ENCODE results near the gene OXCT2.
"Not testable (repeated sequence)": the region's sequence is repeated elsewhere in the genome, so short reads cannot be mapped to it uniquely, and the experiment has no call there.

The OXCT2 gene

DNA sequence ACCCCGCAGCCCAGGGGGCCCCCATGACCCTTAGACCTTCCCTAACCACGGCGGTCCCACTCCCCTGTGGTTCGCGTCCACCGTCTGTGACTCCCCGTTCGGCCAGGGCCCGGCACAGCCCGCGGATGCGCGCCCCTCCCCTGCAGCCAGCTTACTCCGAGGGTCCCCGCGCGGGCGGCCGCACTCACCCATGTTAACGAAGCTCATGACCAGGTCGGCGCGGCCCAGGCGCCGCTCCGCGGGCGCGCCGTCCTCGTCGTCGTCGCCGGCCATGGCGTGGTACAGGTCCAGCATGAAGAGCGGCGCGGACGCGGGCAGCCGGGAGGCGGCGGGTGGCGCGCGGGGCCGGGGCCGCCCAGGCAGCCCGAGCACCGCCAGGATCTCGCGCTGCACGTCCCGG lies 16.8 kb upstream of the OXCT2 start:
- DNase-seq (ENCODE audit: low read depth in 2 of 3, low spot score in 1 of 3) = not testable (repeated sequence)

DNA sequence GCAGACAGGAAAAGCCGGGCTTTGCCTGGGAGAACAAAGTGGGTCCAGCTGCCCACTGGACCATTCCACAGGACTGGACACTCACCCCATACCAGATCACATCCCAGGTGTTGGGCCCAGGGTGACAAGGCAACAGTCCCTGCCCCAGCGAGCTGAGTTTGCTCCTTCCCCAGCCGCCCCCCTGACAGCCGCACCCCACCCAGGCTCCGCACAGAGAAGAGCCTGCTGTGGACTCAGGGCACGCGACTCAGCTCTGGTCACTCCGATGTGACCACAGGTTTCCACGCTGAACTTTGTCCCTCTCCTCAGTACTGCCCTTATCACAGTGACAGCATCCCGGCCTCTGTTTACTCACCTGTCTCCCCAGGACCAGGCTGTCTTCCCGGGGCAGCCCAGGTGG lies 16.3 kb upstream of the OXCT2 start:
- no peak for DNase-seq (ENCODE audit: low read depth in 2 of 3, low spot score in 1 of 3)

DNA sequence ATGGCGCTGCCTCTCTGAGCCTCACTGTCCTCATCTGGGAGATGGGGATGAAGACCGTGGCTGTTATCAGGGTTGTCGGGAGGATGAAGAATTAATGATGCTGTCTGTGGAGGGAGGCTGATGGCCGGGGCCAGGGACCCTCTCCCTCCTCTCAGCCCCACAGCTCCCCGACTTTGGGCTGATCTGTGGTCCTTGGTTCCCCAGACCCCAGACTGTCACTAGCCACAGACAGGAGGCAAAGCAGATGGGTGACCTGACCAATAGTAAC lies 15.9 kb upstream of the OXCT2 start:
- not testable (repeated sequence) for DNase-seq (ENCODE audit: low read depth in 2 of 3, low spot score in 1 of 3)

- DNase-seq (ENCODE audit: low read depth in 2 of 3, low spot score in 1 of 3) = not testable (repeated sequence)
Measured at GRCh38 chr1:39786303-39787107, 15.4 kb upstream of the OXCT2 start.

DNA sequence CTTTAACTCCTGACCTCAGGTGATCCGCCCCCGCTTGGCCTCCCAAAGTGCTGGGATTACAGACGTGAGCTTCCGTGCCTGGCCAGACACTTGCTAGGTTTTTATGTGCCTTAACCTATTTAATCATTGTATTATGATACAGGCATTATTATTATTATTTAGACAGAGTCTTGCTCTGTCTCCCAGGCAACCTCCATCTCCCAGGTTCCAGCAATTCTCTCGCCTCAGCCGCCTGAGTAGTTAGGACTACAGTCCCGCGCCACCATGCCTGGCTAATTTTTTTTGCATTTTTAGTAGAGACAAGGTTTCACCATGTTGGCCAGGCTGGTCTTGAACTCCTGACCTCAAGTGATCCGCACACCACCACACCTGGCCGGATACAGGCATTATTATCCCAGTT lies 11.5 kb upstream of the OXCT2 start:
- DNase-seq (ENCODE audit: low read depth in 2 of 3, low spot score in 1 of 3) = not testable (repeated sequence)

- no peak for DNase-seq (ENCODE audit: low read depth in 2 of 3, low spot score in 1 of 3)
Measured at GRCh38 chr1:39782103-39782502, 11.0 kb upstream of the OXCT2 start.

GRCh38 chr1:39781349-39781715 lies 10.2 kb upstream of the OXCT2 start:
- no peak for DNase-seq (ENCODE audit: low read depth in 2 of 3, low spot score in 1 of 3)

- DNase-seq (ENCODE audit: low read depth in 2 of 3, low spot score in 1 of 3) = no peak
Measured at GRCh38 chr1:39779821-39780220, 8.7 kb upstream of the OXCT2 start.

GRCh38 chr1:39779137-39779536 lies 8.0 kb upstream of the OXCT2 start:
- no peak for DNase-seq (ENCODE audit: low read depth in 2 of 3, low spot score in 1 of 3)

DNA sequence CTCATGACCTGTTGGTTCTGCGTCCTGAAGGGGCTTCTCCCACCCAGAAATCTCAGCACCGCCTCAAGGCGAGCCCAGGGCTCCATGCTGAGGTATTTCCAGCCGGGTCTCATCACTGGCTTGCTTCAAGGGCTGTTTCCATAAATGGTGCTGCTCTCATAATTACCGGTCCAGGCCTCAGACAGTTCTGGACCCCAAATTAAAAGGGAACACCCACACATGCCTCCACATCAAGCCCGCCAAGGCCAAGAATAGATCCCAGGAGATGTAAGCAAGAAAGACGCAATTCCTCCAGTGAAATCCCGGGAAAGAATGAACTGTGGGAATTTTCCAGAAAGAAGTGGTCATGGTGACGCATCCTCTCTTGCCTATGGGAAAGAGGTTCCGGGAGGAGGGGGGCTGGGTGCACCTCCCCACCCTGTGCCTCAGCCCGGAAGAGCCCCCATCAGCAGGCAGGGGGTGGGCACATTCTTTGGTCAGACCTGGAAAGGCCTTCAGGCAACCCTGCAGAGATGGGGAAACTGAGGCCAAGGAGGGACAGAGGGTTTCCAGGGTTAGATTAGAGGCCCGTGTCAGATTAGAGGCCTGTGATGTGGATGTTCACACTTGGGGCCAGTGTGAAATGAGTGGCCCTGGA lies 7.4 kb upstream of the OXCT2 start:
- DNase-seq (ENCODE audit: low read depth in 2 of 3, low spot score in 1 of 3) = not testable (repeated sequence)

- DNase-seq (ENCODE audit: low read depth in 2 of 3, low spot score in 1 of 3) = not testable (repeated sequence)
Measured at GRCh38 chr1:39777896-39778295, 6.7 kb upstream of the OXCT2 start.

- DNase-seq (ENCODE audit: low read depth in 2 of 3, low spot score in 1 of 3) = no peak
Measured at GRCh38 chr1:39777306-39777705, 6.2 kb upstream of the OXCT2 start.

GRCh38 chr1:39776886-39777285 lies 5.7 kb upstream of the OXCT2 start:
- DNase-seq (ENCODE audit: low read depth in 2 of 3, low spot score in 1 of 3) = no peak

- DNase-seq (ENCODE audit: low read depth in 2 of 3, low spot score in 1 of 3) = no peak
Measured at GRCh38 chr1:39776400-39776713, 5.2 kb upstream of the OXCT2 start.

DNA sequence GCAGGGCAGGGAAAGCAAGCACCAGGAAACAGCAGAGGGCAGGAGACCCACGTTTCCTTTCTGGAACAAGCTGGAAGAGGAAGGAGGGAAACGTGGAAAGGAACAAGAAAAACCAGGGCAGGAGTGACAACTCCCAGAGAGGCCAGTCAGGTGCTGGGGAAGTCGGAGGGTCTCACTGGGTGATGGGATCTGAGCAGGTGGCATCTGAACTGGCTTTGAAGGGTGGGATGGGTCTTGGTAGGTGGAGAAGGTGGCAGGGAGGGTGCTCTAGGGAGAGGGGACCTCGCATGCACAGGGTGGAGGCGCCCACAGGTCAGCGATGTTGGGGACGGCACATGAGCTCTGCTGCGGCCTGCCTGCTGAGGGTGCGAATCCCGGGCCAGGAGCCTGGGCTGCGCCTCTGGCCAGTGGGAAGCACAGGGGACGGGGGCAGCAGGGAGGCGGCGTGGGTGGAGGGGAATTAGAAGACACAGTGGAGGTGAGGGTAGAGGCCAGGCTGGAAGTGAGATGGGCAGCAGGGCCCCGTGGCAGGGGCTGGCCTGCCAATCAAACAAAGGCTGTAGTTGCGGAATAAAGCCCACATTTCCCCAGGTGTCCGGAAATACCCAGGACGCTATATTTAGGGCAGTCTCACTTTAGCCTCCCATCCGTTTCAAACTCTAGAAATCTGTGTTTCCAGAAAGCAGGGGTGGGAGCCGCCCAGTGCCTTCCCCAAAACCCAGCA lies 4.7 kb upstream of the OXCT2 start:
- DNase-seq (ENCODE audit: low read depth in 2 of 3, low spot score in 1 of 3) = not testable (repeated sequence)

- DNase-seq (ENCODE audit: low read depth in 2 of 3, low spot score in 1 of 3) = not testable (repeated sequence)
Measured at GRCh38 chr1:39775141-39775540, 4.0 kb upstream of the OXCT2 start.

DNA sequence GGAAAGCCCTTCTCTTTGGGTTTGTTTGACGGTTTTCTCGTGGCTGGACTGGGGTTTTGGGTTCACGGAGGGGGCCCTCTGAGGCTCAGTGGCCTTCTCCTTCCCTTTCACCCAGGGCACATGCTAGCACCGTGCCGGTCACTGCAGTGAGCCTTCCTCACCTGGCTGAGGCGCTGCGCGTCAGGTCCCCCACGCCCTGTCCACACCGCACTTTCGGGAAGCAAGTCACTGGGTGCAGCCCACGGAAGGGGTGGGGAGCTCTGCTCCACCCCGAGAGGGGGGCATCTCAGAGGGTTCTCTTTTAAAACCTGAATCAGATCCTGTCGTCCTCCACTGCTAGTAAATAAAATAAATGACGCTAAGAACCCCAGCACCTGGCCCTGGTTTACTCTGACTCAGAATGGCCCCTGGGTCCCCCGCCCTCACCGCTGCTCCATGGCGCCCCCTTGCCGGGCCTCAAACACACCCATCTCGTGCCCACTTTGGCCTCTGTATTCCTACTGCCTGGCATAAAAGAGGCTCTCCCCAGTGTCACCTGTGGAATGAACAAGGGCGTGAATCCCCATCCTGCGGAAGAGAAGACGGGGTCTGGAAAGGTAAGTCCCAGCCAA lies 2.3 kb upstream of the OXCT2 start:
- DNase-seq (ENCODE audit: low read depth in 2 of 3, low spot score in 1 of 3) = not testable (repeated sequence)

DNA sequence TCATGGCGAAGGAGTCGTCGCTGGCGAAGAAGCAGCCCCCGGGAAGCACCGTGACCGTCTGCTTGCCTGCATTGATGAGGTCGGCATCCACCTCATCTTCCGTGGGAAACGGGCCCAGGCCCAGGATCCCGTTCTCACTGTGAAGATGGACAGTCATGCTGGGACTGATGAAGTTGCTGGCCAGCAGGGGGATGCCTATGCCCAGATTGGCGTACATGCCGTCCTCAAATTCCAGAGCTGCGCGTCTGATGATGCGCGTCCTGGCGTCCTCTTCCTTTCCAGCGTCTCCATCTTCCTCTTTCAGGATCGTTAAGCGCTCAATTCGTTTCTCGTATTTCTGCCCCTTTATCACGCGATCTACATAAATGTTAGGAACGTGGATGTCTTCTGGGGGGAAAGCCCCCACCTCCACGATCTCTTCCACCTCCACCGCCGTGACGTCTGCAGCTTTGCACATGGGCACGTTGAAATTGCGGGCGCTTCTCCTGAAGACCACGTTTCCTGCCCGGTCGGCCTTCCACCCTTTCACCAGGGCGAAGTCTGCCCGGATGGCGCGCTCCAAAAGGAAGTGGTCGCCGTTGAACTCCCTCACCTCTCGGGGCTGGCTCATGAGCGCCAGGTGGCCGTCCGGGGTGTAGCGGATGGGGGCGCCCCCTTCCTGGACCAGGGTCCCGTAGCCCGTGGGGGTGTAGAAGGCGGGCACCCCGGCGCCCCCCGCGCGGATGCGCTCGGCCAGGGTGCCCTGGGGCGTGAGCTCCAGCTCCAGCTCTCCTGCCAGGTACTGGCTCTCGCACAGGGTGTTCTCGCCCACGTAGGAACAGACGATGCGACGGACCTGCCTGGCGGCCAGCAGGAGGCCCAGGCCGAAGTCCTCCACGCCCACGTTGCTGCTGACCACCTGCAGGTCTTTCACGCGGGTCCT lies 787 bp downstream of the OXCT2 start:
- DNase-seq (ENCODE audit: low read depth in 2 of 3, low spot score in 1 of 3) = peak in 2 of 3 donors; percentile 19 to 28

- not testable (repeated sequence) for DNase-seq (ENCODE audit: low read depth in 2 of 3, low spot score in 1 of 3)
Measured at GRCh38 chr1:39769502-39769901, 1.6 kb downstream of the OXCT2 start.

- DNase-seq (ENCODE audit: low read depth in 2 of 3, low spot score in 1 of 3) = not testable (repeated sequence)
Measured at GRCh38 chr1:39766466-39766865, 4.7 kb downstream of the OXCT2 start.

DNA sequence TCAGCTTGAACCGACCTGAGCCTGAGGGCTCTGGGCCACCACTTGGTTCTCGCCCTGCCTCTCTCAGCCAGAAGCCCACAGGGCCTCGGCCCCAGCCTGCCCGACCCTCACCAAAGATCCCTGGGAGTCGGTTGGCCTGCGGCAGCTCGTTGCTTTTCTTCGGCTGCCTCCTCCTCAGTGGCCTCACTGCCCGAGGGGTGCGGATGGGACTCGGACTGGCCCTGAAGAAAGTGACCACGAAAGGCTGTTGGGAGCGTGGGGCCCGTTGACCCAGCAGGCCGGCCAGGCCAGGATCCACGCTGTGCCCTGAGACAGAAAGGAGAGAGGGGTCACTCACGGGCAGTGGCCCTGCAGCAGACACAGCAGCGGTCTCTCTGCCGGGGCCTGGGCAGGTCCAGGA lies 6.6 kb downstream of the OXCT2 start:
- DNase-seq (ENCODE audit: low read depth in 2 of 3, low spot score in 1 of 3) = not testable (repeated sequence)
